Activated T-cell treated with anti-CD3 and anti-CD28 coated beads, Interleukin-2, amount 50 U/mL, for 24 hours (primary cell): ENCODE results near the gene PRSS22.

ENCODE experiments used
- DNase-seq: peaks from one replicate; pipeline ENCODE4 v3.0.0-alpha.2; 2020
- H3K27ac Mint-ChIP-seq: 2 replicates; pipeline ENCODE4 v1.8.0; 2020; ENCODE audit warnings: mild to moderate bottlenecking, mixed read lengths
- H3K27me3 Mint-ChIP-seq: 2 replicates; pipeline ENCODE4 v1.8.0; 2020; ENCODE audit warnings: mixed read lengths
- H3K36me3 Mint-ChIP-seq: 2 replicates; pipeline ENCODE4 v1.8.0; 2020; ENCODE audit warnings: low read depth, mixed read lengths
- H3K4me1 Mint-ChIP-seq: 2 replicates; pipeline ENCODE4 v1.8.0; 2020; ENCODE audit warnings: low read depth, mixed read lengths
- H3K4me3 Mint-ChIP-seq: 2 replicates; pipeline ENCODE4 v1.8.0; 2020; ENCODE audit warnings: mild to moderate bottlenecking, moderate library complexity, mixed read lengths
- H3K9me3 Mint-ChIP-seq: 2 replicates; pipeline ENCODE4 v1.8.0; 2020; ENCODE audit warnings: mixed read lengths

The PRSS22 gene

DNA sequence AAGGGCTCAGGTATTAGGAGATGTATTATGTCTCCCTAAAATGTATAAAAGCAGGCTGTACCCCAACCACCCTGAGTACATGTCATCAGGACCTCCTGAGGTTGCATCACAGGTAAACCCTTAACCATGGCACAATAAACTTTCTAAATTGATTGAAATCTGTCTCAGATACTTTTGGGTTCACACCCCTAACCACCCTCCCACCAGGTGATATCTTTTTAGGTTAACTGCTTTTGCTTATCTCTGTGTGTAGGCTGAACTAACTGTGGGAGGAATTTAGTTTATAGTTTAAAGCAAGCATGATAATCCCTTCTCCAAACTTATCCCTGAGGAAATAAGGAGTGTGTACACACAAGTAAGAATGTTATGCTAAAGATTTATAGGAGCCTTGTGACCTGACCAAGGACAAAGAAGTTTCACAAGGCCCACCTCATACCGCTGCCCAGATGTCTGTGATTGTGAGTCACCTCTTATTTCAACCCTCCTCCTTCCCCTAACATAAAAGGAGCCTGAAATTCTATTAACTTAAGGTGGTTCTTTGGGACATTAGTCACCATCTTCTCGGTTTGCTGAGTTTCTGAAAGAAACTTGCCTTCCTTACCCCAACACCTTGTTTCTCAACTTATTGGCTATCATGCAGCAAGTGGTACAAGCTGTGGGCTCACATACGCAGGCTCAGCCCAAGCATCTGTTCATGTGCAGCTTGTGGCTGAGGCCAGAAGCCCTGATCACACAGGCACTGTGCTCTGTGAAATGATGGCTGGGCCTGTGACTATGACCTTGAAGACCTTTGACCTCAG lies 11.3 kb downstream of the PRSS22 start:
- peaks cover 3% of the 10 kb centered on the region for H3K9me3 Mint-ChIP-seq
- no peaks in the 10 kb centered on the region for H3K36me3 Mint-ChIP-seq
- no peak overlapping the region for H3K4me3 Mint-ChIP-seq
- H3K27ac Mint-ChIP-seq: peak overlapping the region; percentile 84
- H3K27me3 Mint-ChIP-seq: peaks cover 4% of the 10 kb centered on the region
- no peak for DNase-seq
- H3K4me1 Mint-ChIP-seq: peaks cover 36% of the 10 kb centered on the region

DNA sequence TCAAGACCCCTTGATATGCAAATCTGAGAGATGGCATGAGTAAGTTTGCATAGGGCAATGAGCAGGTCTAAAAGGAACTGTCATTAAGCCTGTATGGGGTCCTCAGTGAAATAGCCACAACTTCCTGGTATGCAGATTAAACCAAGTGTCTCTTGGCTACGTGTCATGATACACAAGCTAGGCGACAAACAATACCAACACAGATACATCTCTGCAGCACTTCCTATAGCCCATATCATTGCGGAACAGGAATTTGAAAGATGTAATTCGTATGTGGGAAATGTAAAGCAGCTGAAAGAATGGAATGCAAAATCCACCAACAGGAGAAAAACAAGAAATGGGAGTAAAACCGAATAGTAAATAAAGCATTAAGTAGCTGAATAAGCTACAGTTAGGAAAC lies 12.9 kb downstream of the PRSS22 start:
- Mint-ChIP-seq H3K4me1 (peaks cover 50% of the 10 kb centered on the region), H3K27ac (no peak overlapping the region), H3K36me3 (no peaks in the 10 kb centered on the region), H3K4me3 (no peak overlapping the region), H3K9me3 (peaks cover 3% of the 10 kb centered on the region), H3K27me3 (peaks cover 4% of the 10 kb centered on the region)
- no peak for DNase-seq

DNA sequence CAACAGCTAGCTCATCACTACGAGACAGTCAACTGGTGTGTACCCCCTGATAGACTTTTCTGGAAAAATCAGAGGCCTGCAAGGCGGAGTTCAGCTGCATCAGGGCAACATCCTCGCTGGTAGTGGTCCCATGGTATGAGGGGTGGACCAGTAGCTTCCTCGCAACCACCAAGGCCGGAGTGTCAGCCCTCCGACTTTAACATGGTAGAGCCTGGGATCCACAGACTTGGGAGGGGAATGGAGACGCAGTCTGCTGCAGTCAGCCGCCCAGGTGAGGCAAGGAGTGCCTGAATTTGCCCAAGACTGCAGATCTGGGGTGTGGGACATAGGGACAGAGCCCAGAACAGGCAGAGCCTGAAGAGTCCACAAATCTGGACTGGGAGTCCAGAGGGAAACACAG lies 14.4 kb downstream of the PRSS22 start:
- no peaks in the 10 kb centered on the region for H3K27me3 Mint-ChIP-seq
- H3K27ac Mint-ChIP-seq: no peak overlapping the region

DNA sequence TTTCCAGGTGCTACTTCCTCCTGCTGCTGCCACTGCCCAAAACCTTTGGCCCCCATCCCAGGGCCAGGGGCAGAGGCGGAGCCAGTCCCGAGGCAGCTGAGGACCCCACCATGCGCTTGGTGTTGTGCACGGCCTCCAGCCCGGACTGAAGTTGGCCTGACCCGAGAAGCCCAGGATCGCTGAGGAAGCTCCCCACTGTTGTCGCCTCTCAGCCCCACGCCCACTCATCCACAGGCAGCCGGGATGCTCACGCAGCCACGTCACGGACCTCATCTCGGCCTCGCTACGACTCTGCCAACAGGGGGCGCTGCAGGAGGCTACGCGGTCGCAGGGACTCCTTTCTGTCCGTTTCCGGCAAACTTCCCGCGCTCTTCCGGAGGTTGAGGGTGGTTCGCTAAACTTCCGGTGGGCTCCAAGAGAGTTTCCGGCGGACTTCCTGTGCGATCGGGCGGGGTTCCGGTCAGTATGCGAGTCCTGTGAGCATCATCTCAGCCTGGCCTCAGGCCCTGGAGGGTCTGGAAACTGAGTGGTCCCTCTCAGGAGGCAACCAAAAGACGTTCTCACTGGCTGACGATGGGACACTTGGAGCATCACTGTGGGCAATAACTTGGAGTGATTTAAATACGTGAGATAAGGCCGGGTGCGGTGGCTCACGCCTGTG lies 15.5 kb downstream of the PRSS22 start:
- H3K4me3 Mint-ChIP-seq: peak overlapping the region; percentile 81
- peak overlapping the region; percentile 94 for H3K27ac Mint-ChIP-seq
- peaks cover 3% of the 10 kb centered on the region for H3K9me3 Mint-ChIP-seq
- no peaks in the 10 kb centered on the region for H3K36me3 Mint-ChIP-seq
- no peaks in the 10 kb centered on the region for H3K27me3 Mint-ChIP-seq
- DNase-seq: peak; percentile 90
- peaks cover 65% of the 10 kb centered on the region for H3K4me1 Mint-ChIP-seq

More for the DNA sequence above, 14.4 kb downstream of the PRSS22 start:
- Mint-ChIP-seq H3K4me1 (peaks cover 64% of the 10 kb centered on the region), H3K9me3 (peaks cover 3% of the 10 kb centered on the region), H3K36me3 (no peaks in the 10 kb centered on the region), H3K4me3 (no peak overlapping the region)
- no peak for DNase-seq

DNA sequence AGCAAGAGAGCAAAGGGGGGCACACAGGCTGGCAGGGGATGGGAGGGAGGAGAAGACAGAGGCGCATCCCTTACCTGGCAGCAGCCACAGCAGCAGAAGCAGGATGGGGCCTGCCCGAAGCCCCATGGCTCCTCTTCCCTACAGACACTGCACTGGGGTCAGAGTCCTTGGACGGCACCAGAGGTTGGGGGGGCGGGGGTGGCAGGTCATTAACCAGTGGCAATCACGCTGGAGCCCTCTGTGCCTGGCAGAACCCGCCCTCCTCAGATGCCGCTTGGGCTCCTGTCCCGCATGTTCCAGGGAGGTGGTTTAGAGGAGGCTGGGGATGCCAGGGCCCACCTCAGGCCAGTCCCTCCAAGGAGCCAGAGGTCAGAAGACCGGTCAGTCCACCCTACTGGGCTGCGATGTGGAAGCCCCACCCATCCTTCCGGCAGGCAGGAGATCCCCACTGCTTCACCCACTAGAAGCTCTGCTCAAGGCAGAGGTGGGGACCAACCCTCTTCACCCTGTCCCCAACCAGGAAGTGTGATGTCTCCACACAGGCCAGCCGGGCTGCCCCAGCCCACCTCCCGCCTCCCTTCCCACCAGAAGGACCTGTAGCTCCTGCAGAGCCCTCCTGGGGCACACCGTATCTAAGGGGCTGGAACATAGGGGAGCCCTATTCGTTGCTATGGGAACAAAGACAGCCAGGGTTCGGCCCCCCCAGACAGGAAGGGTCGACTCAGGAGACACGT lies 16.2 kb downstream of the PRSS22 start:
- Mint-ChIP-seq H3K4me1 (peaks cover 58% of the 10 kb centered on the region), H3K27ac (peak overlapping the region; percentile 94), H3K4me3 (peak overlapping the region; percentile 81), H3K27me3 (no peaks in the 10 kb centered on the region), H3K9me3 (peaks cover 3% of the 10 kb centered on the region), H3K36me3 (no peaks in the 10 kb centered on the region)
- DNase-seq: no peak

DNA sequence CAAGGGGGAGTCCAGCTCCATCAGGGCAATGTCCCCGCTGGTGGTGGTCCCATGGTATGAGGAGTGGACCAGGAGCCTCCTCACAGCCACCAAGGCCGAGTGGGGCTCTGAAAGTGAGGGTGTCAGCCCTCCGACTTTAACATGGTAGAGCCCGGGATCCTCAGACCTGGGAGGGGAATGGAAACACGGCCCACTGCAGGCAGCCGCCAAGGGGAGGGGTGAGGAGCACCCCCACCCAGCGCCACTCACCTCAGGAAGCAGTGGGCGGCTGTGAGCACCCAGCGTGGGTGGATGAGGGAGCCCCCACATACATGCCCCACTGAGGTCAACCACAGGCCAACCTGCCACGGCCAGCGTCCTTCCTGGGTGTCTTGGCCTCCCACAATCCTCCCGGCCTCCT lies 17.1 kb downstream of the PRSS22 start:
- H3K27me3 Mint-ChIP-seq: no peaks in the 10 kb centered on the region
- H3K4me1 Mint-ChIP-seq: peaks cover 50% of the 10 kb centered on the region

DNA sequence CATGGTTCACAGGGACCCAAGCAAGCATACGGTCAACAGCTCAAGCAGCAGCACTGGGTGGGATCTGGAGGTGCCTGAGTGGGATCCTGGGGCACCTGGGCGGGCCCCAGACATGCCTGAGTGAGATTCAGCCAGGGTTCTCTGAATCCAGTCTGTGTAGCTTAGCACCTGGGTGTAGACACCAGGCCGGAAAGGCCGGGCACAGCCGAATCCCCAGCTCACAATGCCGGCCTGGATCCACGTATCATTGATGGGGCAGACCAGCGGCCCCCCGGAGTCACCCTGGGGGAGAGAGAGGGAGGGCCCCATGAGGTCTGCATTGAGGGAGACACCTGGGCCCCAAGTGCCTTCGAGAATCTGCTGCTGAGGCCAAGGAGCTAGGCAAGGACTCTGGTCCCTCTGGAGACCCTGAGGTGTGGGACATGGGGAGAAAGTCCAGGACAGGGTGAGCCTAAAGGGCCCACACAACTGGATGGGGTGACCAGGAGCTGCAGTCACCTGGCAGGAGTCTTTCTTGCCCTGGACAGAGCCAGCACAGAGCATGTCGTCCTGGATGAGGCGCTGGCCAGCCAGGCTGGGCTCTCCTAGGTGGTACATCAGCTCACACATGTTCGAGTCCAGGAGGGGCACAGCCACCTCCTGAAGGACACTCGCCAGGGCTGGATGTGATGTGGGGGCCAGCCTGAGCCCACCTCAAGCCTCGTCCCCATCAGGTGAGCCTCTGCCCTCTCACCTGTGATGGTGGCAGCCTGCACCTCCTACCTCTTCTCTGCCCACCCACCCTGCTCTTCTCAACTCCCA lies 18.1 kb downstream of the PRSS22 start:
- Mint-ChIP-seq H3K4me3 (no peak overlapping the region), H3K4me1 (peaks cover 44% of the 10 kb centered on the region), H3K36me3 (no peaks in the 10 kb centered on the region), H3K9me3 (peaks cover 3% of the 10 kb centered on the region), H3K27ac (peak overlapping the region; percentile 22), H3K27me3 (no peaks in the 10 kb centered on the region)
- no peak for DNase-seq

More for the DNA sequence above, 17.1 kb downstream of the PRSS22 start:
- H3K27ac Mint-ChIP-seq: peak overlapping the region; percentile 31
- DNase-seq: no peak
- no peaks in the 10 kb centered on the region for H3K36me3 Mint-ChIP-seq
- H3K4me3 Mint-ChIP-seq: no peak overlapping the region
- peaks cover 3% of the 10 kb centered on the region for H3K9me3 Mint-ChIP-seq

DNA sequence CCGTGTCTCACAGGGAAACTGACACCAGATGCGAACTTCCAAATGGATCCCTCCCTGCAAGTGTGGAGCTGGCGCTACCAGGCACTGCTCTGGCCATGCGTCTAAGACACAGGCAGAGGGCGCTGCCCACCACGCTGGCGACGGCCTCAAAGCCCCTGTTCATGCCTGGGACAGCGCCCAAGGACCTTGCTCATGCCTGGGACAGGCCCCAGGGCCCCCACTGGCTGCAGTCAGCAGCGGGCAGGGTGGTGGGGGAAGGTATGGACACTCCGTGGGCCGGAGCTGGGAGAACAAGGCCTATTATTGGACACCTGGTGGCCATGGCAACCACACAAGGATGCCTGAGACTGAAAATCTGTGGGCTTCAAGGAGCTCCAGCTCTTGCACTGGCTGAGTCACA lies 19.0 kb downstream of the PRSS22 start:
- DNase-seq: peak; percentile 74
- Mint-ChIP-seq H3K27me3 (no peaks in the 10 kb centered on the region), H3K27ac (no peak overlapping the region), H3K4me1 (peaks cover 42% of the 10 kb centered on the region), H3K9me3 (peaks cover 3% of the 10 kb centered on the region), H3K36me3 (no peaks in the 10 kb centered on the region), H3K4me3 (no peak overlapping the region)

DNA sequence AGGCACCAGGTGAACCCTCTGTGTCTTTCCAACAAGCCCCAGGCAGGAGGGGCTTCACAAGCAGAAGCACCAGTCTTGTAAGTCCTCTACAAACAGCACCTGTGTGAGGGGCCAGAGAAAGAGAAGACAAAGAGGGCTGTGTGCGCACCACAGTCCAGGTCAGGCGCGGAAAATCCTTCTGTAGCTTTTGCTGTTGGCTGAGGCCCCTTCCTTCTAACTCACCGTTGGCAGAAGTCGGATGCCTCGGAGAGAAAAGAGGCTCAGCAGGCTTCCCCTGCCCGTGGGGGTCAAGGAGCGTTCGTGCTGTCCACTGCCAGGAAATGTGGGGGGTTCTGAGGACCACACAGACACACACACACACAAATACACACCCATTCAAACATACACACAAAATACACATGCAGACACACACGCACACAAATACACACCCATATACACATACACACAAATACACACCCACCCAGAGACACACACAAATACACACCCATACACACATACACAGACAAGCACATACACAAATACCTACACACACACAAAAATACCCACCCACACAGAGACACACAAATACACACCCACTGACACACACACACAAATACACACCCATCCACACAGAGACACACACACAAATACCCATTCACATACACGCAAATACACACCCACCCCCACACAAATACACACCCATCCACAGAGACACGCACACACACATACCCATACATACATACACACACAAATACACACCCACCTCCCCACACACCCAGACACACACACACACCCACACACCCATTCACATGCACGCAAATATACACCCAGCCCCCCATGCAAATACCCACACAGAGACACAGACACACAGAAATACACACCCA lies 21.1 kb downstream of the PRSS22 start:
- H3K27ac Mint-ChIP-seq: no peak overlapping the region
- peaks cover 32% of the 10 kb centered on the region for H3K4me1 Mint-ChIP-seq
- no peaks in the 10 kb centered on the region for H3K9me3 Mint-ChIP-seq
- H3K36me3 Mint-ChIP-seq: no peaks in the 10 kb centered on the region
- no peaks in the 10 kb centered on the region for H3K27me3 Mint-ChIP-seq
- H3K4me3 Mint-ChIP-seq: no peak overlapping the region
- no peak for DNase-seq

DNA sequence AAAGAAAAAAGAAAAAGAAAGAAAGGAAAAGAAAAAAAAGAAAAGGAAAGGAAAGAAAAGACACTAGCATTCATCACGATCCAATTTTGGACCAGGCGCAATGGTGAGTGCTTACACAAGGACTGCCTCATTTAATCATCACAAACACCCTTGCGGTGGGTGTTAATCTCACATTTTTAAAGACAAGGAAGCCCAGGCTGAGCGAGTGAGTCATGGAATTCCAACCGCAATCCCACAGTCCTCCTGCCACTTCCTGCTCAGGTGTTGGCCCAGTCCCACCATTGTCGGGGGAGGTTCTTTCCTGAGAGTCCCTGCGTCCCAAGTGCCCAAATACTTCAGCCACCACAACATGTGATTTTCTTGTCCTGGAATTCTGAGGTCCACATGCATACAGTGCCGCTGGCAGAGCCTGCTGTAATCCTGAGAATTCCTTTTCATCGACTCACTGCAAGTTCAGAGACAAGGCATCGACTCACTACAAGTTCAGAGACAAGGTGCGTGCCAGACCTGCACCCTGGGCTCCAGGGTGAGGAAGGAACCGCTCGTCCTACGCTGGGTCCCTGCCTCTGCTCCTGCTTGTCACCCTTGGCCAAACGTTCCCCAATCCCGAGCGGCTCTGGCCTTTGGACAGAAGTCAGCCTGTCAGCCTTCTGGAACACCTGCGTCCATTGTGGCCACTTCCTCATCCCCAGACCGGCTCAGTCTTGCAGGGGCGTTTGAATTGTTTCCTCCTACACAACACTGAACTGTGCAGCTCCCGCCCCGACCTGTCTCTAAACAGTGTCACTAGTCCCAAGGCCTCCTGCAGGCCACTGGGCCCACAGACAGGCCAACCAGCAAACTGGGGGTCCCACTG lies 22.1 kb downstream of the PRSS22 start:
- no peak for DNase-seq
- no peak overlapping the region for H3K4me3 Mint-ChIP-seq
- no peaks in the 10 kb centered on the region for H3K27me3 Mint-ChIP-seq

DNA sequence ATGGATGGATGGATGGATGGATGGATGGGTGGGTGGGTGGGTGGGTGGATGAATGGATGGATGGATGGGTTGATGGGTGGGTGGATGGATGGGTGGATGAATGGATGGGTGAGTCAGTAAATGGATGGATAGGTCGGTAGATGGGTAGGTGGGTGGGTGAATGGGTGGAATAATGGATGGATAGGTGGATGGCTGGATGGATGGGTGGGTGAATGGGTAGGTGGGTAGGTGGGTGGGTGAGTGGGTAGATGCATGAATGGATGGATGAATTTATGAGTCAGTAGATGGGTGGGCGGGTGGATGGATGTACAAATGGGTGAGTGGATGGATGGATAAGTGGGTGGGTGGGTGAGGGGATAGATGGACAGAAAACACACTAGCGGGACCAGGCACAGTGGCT lies 23.0 kb downstream of the PRSS22 start:
- no peak overlapping the region for H3K4me3 Mint-ChIP-seq
- H3K4me1 Mint-ChIP-seq: peaks cover 16% of the 10 kb centered on the region
- H3K36me3 Mint-ChIP-seq: no peaks in the 10 kb centered on the region
- no peak overlapping the region for H3K27ac Mint-ChIP-seq
- no peak for DNase-seq
- no peaks in the 10 kb centered on the region for H3K9me3 Mint-ChIP-seq
- H3K27me3 Mint-ChIP-seq: no peaks in the 10 kb centered on the region

More for the DNA sequence above, 22.1 kb downstream of the PRSS22 start:
- Mint-ChIP-seq H3K9me3 (no peaks in the 10 kb centered on the region), H3K27ac (no peak overlapping the region), H3K36me3 (no peaks in the 10 kb centered on the region), H3K4me1 (peaks cover 23% of the 10 kb centered on the region)

DNA sequence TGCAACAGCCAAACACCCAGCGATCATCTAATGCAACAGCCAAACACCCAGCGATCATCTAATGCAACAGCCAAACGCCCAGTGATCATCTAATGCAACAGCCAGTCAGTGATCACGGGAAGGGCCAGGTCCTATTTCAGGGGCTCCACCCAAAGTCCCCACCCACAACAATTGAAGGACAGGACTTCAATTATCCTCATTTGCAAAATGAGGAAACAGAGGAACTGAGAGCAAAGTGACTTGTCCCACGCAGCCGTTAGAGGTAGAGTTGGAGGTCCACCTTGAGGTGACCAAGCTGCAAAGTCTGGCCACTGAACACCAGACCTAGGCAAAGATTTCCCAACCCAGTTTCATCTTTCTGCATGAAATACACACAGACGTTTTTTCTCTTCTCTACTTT lies 24.2 kb downstream of the PRSS22 start:
- no peaks in the 10 kb centered on the region for H3K27me3 Mint-ChIP-seq
- H3K4me3 Mint-ChIP-seq: no peak overlapping the region
- H3K4me1 Mint-ChIP-seq: peaks cover 4% of the 10 kb centered on the region
- H3K36me3 Mint-ChIP-seq: no peaks in the 10 kb centered on the region
- H3K27ac Mint-ChIP-seq: no peak overlapping the region
- DNase-seq: no peak
- H3K9me3 Mint-ChIP-seq: no peaks in the 10 kb centered on the region

DNA sequence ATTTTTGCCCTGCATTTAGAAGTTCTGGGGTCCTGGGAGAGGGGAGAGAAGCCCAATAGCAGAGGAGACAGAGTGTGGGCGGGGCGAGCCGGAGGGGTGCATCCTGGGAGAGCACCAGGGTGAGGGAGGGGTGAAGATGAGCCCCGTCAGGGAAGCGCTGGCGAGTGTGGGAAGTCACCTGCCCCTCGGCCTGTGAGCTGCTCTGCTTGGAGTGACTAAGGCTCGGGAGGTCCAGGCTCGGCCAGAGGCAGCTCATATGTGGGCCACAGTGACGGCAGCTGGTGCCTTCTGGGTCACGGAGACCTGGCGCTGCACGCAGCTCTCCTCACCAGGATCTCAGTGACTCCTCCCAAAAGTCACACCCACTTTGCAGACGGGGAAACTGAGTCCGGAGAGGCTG lies 26.8 kb downstream of the PRSS22 start:
- Mint-ChIP-seq H3K9me3 (no peaks in the 10 kb centered on the region), H3K27ac (no peak overlapping the region), H3K36me3 (no peaks in the 10 kb centered on the region), H3K27me3 (no peaks in the 10 kb centered on the region), H3K4me3 (no peak overlapping the region), H3K4me1 (no peaks in the 10 kb centered on the region)
- no peak for DNase-seq
